Measurements from ENCODE around the gene ZDHHC14.
"Not testable (repeated sequence)": the region's sequence is repeated elsewhere in the genome, so short reads cannot be mapped to it uniquely, and the experiment has no call there.

The ZDHHC14 gene

GRCh38 chr6:157460182-157460999, 79.4 kb downstream of the ZDHHC14 start:
- Histone ChIP-seq H3K4me3 (no peak overlapping the region), H3K27me3 (no peaks in the 10 kb centered on the region), H3K4me1 (peaks cover 0 to 8% (median 0%) of the 10 kb centered on the region in 4 donors), H3K27ac (no peak overlapping the region), H3K36me3 (no peaks in the 10 kb centered on the region), H3K9me3 (no peaks in the 10 kb centered on the region)
- no peak for DNase-seq
- intact Hi-C loops (cut with DNase I; ENCODE audit: low total_unique reads): no loop called here
- no peak for TF ChIP-seq CTCF (IDR thresholded peaks at IDR 0.05)

- Histone ChIP-seq H3K4me1 (peaks cover 0 to 8% (median 0%) of the 10 kb centered on the region in 4 donors), H3K36me3 (no peaks in the 10 kb centered on the region), H3K27me3 (no peaks in the 10 kb centered on the region), H3K27ac (no peak overlapping the region), H3K4me3 (no peak overlapping the region), H3K9me3 (no peaks in the 10 kb centered on the region)
- intact Hi-C loops (cut with DNase I; ENCODE audit: low total_unique reads): no loop called here
- TF ChIP-seq CTCF (IDR thresholded peaks at IDR 0.05): no peak
- no peak for DNase-seq
These were observed 80.3 kb downstream of the ZDHHC14 start for GRCh38 chr6:157461000-157461915.

- intact Hi-C loops (cut with DNase I; ENCODE audit: low total_unique reads): no loop called here
- Histone ChIP-seq H3K4me3 (no peak overlapping the region), H3K36me3 (no peaks in the 10 kb centered on the region), H3K27me3 (no peaks in the 10 kb centered on the region), H3K4me1 (peaks cover 0 to 8% (median 0%) of the 10 kb centered on the region in 4 donors), H3K27ac (no peak overlapping the region), H3K9me3 (no peaks in the 10 kb centered on the region)
- TF ChIP-seq CTCF (IDR thresholded peaks at IDR 0.05): no peak
- no peak for DNase-seq
These were observed 82.2 kb downstream of the ZDHHC14 start for GRCh38 chr6:157462956-157463742.

GRCh38 chr6:157463743-157464135, 82.7 kb downstream of the ZDHHC14 start:
- H3K36me3 ChIP-seq; H3K9me3 ChIP-seq; DNase-seq; H3K4me3 ChIP-seq; H3K4me1 ChIP-seq; H3K27ac ChIP-seq; intact Hi-C loops (cut with DNase I; ENCODE audit: low total_unique reads); H3K27me3 ChIP-seq: not testable (repeated sequence)

- Histone ChIP-seq H3K36me3 (no peaks in the 10 kb centered on the region), H3K27ac (no peak overlapping the region), H3K9me3 (no peaks in the 10 kb centered on the region), H3K27me3 (no peaks in the 10 kb centered on the region), H3K4me1 (peaks cover 0 to 8% (median 0%) of the 10 kb centered on the region in 4 donors), H3K4me3 (no peak overlapping the region)
- intact Hi-C loops (cut with DNase I; ENCODE audit: low total_unique reads): no loop called here
- no peak for TF ChIP-seq CTCF (IDR thresholded peaks at IDR 0.05)
- DNase-seq: no peak
These were observed 83.9 kb downstream of the ZDHHC14 start for GRCh38 chr6:157464653-157465535.

Data from tibial artery (tissue), 4 donors.